SK-N-SH treated with all-trans-retinoic acid at 6 μM for 48 hours (cell line): Measurements from ENCODE around the gene ARHGAP10.

ENCODE experiments used
- ARNTL ChIP-seq: fragments of 450-650 bp; formaldehyde crosslinking; IDR thresholded peaks from 2 replicates; pipeline ENCODE4 v1.5.0; 2020; ENCODE audit warnings: low read depth, mild to moderate bottlenecking, moderate library complexity, borderline replicate concordance
- BACH2 ChIP-seq: fragments of 250-450 bp; sonication (Bioruptor Pico); IDR thresholded peaks from 2 replicates; pipeline ENCODE4 v1.9.0; 2021; ENCODE audit warnings: mild to moderate bottlenecking, borderline replicate concordance
- CREB5 ChIP-seq: fragments of 250-450 bp; sonication (Bioruptor Pico); IDR thresholded peaks from 2 replicates; pipeline ENCODE4 v1.5.1; 2020; ENCODE audit warnings: low read depth, mild to moderate bottlenecking, moderate library complexity
- OSR1 ChIP-seq: fragments of 250-450 bp; sonication (Bioruptor Pico); IDR thresholded peaks from 2 replicates; pipeline ENCODE4 v1.8.0; 2022; ENCODE audit warnings: moderate library complexity, mild to moderate bottlenecking, inconsistent platforms
- PATZ1 ChIP-seq: fragments of 250-450 bp; sonication (Bioruptor Pico); IDR thresholded peaks from 2 replicates; pipeline ENCODE4 v1.8.0; 2020; ENCODE audit warnings: mild to moderate bottlenecking, moderate library complexity, borderline replicate concordance
- PPARA ChIP-seq: fragments of 250-450 bp; sonication (Bioruptor Pico); IDR thresholded peaks from 2 replicates; pipeline ENCODE4 v1.5.0; 2020; ENCODE audit warnings: mild to moderate bottlenecking, borderline replicate concordance
- TCF4 ChIP-seq: fragments of 250-450 bp; sonication (Bioruptor Pico); IDR thresholded peaks from 2 replicates; pipeline ENCODE4 v1.8.0; 2021; ENCODE audit warnings: mild to moderate bottlenecking, moderate library complexity, borderline replicate concordance
- ZC3H10 ChIP-seq: fragments of 250-450 bp; sonication (Bioruptor Pico); IDR thresholded peaks from 2 replicates; pipeline ENCODE4 v1.5.1; 2021; ENCODE audit warnings: mild to moderate bottlenecking, moderate library complexity
- ZFP3 ChIP-seq: fragments of 250-450 bp; sonication (Bioruptor Pico); IDR thresholded peaks from 2 replicates; pipeline ENCODE4 v1.5.0; 2020; ENCODE audit warnings: mild to moderate bottlenecking, moderate library complexity
- ZFP30 ChIP-seq: fragments of 450-650 bp; formaldehyde crosslinking; IDR thresholded peaks from 2 replicates; pipeline ENCODE4 v1.5.0; 2022; ENCODE audit warnings: mild to moderate bottlenecking, moderate library complexity
- ZNF70 ChIP-seq: fragments of 450-650 bp; formaldehyde crosslinking; IDR thresholded peaks from 2 replicates; pipeline ENCODE4 v1.5.0; 2020; ENCODE audit warnings: mild to moderate bottlenecking, moderate library complexity
- ZNF8 ChIP-seq: fragments of 450-650 bp; formaldehyde crosslinking; IDR thresholded peaks from 2 replicates; pipeline ENCODE4 v1.5.0; 2020; ENCODE audit warnings: mild to moderate bottlenecking, moderate library complexity
- TF ChIP-seq, protein P1 (sequence below): fragments of 250-450 bp; sonication (Bioruptor Pico); IDR thresholded peaks from 2 replicates; pipeline ENCODE4 v1.5.0; 2020; ENCODE audit warnings: mild to moderate bottlenecking, moderate library complexity
- TF ChIP-seq, protein P2 (sequence below): fragments of 250-450 bp; sonication (Bioruptor Pico); IDR thresholded peaks from 2 replicates; pipeline ENCODE4 v1.8.0; 2021; ENCODE audit warnings: low read depth, mild to moderate bottlenecking, moderate library complexity, borderline replicate concordance

DNA sequence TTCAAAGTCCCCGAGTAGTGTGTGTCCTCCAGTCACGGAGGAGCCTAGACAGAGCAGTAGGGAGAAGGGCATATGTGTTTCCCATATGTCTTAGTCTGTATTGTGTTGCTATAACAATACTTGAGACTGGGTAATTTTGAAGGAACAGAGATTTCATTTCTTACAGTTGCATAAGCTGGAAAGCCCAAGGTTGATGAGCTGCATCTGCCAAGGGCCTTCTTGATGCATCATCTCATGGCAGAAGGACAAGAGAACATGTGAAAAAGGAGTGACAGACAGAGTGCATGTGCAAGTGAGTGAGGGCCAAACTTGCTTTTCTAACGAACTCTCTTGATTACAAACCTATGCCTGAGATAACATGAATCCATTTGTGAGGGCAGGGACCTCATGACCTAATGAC is 243.4 kb downstream of the ARHGAP10 start:
- no peak for TF ChIP-seq PATZ1 (CRISPR knock-in tag)
- TF ChIP-seq ZC3H10 (CRISPR knock-in tag) = no peak
- TF ChIP-seq ZFP30 (CRISPR knock-in tag) = no peak
- TF ChIP-seq TCF4 (CRISPR knock-in tag) = no peak
- no peak for TF ChIP-seq ZNF70 (CRISPR knock-in tag)
- no peak for TF ChIP-seq OSR1 (CRISPR knock-in tag)
- no peak for TF ChIP-seq CREB5 (CRISPR knock-in tag)
- no peak for TF ChIP-seq ARNTL (CRISPR knock-in tag)
- no peak for TF ChIP-seq ZNF8
- TF ChIP-seq BACH2 = no peak
- TF ChIP-seq, protein P1, sequence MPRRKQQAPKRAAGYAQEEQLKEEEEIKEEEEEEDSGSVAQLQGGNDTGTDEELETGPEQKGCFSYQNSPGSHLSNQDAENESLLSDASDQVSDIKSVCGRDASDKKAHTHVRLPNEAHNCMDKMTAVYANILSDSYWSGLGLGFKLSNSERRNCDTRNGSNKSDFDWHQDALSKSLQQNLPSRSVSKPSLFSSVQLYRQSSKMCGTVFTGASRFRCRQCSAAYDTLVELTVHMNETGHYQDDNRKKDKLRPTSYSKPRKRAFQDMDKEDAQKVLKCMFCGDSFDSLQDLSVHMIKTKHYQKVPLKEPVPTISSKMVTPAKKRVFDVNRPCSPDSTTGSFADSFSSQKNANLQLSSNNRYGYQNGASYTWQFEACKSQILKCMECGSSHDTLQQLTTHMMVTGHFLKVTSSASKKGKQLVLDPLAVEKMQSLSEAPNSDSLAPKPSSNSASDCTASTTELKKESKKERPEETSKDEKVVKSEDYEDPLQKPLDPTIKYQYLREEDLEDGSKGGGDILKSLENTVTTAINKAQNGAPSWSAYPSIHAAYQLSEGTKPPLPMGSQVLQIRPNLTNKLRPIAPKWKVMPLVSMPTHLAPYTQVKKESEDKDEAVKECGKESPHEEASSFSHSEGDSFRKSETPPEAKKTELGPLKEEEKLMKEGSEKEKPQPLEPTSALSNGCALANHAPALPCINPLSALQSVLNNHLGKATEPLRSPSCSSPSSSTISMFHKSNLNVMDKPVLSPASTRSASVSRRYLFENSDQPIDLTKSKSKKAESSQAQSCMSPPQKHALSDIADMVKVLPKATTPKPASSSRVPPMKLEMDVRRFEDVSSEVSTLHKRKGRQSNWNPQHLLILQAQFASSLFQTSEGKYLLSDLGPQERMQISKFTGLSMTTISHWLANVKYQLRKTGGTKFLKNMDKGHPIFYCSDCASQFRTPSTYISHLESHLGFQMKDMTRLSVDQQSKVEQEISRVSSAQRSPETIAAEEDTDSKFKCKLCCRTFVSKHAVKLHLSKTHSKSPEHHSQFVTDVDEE = no peak
- TF ChIP-seq PPARA (CRISPR knock-in tag) = no peak
- TF ChIP-seq ZFP3 (CRISPR knock-in tag) = no peak
- TF ChIP-seq, protein P2, sequence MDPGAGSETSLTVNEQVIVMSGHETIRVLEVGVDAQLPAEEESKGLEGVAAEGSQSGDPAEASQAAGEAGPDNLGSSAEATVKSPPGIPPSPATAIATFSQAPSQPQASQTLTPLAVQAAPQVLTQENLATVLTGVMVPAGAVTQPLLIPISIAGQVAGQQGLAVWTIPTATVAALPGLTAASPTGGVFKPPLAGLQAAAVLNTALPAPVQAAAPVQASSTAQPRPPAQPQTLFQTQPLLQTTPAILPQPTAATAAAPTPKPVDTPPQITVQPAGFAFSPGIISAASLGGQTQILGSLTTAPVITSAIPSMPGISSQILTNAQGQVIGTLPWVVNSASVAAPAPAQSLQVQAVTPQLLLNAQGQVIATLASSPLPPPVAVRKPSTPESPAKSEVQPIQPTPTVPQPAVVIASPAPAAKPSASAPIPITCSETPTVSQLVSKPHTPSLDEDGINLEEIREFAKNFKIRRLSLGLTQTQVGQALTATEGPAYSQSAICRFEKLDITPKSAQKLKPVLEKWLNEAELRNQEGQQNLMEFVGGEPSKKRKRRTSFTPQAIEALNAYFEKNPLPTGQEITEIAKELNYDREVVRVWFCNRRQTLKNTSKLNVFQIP (CRISPR knock-in tag) = no peak
